HG03378 (cell line): ENCODE data around the gene MMP17.

Experiments
- ATAC-seq: cut with Tn5 transposase; IDR thresholded peaks from one replicate; pipeline ENCODE4 v1.9.1; 2021; ENCODE audit warnings: mild to moderate bottlenecking, moderate library complexity; ENCODE audit not compliant: unreplicated experiment

The MMP17 gene

DNA sequence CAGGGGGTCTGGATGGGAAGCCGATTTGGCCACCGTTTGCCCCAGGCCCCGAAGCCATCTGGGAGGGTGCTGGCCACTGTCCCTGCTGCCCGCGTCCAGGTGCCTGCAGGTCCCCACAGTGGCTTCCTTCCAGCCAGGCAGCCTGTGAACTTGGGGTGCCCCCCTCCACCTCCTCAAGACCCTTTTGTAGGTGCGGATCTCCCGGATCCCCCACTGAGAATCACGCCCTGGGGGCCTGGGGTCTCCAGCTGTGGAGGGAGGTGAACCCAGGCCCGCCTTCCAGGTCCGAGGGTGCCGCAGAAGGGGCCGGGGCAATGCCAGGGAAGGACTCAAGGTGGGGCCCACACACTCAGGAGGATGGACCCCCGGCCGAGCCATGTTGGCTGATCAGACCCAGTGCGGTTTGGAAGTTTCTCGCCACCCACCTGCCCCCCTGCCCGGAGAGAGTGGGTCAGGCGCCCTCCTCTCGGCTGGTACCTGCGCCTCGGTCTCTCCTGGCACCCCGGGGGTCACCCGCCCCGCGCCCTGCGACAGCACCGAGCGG, 1.7 kb downstream of the MMP17 start:
- no peak for ATAC-seq

DNA sequence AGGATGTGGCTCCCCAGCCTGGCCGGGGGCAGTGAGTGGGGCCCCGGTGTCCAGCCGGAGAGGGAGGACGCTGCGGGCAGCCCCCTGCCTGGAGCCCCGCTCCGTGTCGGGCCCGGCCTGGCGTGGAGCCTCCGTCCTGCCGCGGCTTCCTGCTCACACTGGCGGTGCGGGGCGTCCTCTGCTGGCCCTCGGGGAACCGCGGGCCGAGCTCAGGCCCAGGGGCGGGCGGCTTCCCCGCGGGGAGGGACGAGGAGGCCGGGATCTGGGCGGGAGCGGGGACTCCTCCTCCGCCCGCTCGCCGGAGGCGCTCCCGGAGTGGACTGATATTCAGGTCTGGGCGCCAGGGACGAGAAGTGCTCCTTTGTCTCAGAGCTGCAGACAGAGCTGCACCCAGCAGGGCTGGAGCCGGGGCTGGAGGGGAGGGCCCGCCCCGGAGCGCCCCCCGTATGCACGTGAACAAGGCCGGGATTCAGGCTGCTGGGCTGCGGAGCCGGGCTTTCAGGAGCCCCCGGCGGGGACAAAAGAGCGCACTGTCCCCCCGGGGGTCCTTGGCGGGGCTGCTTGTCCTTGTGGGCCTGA, 2.2 kb downstream of the MMP17 start:
- ATAC-seq: no peak

DNA sequence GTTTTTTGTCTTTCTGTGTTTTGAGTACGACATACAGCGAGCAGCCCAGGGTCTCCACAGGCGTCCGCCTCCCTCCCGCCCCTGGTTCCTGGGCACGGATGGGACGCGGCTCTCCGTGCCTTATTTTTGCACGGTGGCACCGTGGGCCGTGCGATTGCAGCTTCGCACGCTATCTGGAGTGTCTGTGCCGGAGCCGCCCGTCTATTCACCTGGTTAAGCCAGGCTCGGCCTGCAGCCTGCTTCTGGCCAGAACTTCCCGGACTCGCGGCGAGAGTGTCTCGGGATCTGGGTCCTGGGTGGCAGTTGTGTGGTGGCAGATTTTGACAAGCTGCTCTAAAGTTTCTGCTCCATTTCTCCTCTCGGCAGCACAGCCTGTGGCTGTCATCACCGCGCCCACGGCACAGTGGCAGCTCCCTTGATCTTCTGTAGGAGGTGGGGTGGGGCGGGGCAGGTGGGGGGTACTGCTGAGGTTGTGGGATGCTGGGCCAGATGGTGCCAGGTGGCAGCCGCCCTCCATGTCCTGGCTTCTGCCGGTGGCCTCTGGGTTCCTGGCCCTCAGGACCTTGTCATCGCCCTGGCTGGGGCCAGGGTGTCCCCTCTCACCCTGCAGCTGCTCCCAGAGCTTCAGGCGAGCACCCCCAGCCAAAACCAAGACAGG, 2.9 kb downstream of the MMP17 start:
- ATAC-seq: no peak

DNA sequence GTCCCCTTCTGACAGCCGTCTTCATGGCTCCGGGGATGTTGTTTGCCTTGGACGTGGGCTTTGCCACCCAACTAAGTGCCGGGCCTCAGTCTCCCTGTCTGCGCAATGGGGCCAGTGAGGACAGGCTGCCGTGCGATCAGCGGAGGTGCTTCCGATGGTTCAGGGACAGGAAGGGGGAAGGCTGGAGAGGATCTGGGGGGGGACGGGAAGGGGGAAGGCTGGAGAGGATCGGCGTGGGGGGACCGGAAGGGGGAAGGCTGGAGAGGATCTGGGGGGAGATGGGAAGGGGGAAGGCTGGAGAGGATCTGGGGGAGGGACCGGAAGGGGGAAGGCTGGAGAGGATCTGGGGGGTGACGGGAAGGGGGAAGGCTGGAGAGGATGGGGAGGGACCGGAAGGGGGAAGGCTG, 3.4 kb downstream of the MMP17 start:
- no peak for ATAC-seq

DNA sequence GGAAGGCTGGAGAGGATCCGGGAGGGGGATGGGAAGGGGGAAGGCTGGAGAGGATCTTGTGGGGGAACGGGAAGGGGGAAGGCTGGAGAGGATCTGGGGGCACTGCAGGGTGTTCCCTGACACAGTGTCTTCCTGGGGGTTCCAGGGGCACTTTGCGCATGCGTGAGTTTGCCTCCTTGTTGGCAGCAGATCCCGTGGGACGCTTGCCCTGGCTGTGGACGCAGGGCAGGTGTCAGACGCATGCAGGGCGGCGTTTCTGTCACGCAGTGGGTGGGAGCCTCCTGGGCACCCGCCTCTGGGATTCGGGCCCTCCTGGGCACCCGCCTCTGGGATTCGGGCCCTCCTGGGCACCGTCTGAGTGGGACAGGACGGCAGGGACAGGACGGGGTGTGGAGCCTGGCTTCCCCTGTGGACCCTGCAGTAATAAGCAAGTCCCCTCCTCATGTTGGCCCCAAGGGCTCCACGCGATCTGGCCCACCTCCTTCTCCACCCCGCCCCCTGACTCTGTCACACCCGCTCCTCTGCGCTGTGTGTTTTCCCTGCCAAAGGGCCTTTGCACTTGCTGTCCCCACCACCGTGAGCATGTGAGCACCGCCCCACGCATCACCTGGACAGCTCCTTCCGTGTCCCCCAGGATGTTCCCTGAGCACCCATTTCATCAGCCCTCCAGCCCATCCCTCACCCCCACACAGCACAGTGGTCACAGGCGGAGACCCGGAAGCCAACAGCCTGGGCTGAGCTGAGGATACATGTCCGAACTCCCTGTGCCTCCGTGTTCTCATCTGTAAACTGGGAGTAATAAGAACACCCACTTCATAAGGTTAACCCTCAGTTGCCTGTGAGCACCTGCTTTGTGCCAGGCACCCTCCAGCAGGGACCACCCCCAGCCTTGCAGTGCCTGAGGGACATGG, 4.4 kb downstream of the MMP17 start:
- ATAC-seq: no peak

DNA sequence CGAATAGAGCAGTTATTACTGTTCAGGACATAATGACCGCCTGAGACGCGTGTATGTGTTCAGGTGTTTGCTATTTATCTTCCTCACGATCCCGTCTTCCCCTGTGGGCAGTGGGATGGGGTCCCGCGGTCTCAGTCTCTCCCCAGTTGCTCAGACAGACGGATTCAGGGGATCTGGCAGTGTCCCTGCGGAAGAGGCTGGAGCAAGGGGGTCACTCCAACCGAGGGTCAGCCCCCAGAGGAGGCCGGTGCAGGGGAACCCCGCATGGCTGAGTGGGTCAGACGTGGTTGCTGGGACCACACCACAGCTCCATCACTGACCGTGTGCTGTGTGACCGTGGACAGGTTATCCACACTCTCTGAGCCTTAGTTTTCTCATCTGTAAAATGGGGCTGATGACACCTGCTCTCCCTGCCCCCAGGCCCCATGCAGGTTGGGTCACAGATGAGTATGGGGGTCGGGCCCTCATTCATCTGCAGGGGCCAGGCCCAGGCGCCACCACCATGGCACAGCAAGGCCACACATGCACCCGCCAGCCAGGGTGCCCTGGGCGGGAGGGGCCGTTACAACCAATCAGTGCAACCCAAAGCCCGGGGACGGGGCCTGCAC, 5.2 kb downstream of the MMP17 start:
- ATAC-seq: no peak

DNA sequence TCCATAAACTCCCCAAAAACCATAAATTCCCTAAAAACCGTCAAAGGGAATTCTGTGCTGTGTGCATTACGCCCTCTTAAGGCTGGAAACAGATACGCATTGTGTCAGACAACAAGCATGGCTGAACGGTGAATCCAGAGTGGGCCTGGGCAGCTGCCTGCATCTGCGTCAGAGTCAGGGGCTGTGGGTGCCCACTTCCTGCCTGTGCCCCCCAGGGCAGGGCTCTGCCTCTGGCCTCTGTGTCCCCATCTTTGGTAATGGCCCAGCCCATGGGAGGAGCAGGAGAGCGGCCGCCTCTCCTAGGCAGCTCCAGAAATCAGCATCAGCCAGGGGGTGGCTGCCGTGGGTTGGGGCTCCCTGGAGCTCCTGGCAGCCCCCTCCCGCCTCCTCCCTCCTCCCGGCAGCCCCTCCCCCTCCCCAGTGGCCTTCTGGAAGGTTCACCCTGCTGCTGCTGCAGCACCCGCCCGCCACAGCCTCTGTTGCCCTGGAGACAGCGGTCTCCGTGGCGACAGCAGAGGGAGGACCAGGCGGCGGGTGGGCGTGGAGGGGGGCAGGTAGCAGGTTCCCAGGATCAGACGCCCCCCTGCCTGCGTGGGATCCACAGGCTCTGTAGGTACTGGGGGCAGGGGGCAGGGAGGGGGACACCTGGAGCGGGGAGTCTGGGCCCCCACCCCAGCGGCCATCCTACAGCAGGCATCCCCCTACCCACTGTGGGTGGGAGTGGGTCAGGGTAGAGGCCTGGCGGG, 5.9 kb downstream of the MMP17 start:
- no peak for ATAC-seq

DNA sequence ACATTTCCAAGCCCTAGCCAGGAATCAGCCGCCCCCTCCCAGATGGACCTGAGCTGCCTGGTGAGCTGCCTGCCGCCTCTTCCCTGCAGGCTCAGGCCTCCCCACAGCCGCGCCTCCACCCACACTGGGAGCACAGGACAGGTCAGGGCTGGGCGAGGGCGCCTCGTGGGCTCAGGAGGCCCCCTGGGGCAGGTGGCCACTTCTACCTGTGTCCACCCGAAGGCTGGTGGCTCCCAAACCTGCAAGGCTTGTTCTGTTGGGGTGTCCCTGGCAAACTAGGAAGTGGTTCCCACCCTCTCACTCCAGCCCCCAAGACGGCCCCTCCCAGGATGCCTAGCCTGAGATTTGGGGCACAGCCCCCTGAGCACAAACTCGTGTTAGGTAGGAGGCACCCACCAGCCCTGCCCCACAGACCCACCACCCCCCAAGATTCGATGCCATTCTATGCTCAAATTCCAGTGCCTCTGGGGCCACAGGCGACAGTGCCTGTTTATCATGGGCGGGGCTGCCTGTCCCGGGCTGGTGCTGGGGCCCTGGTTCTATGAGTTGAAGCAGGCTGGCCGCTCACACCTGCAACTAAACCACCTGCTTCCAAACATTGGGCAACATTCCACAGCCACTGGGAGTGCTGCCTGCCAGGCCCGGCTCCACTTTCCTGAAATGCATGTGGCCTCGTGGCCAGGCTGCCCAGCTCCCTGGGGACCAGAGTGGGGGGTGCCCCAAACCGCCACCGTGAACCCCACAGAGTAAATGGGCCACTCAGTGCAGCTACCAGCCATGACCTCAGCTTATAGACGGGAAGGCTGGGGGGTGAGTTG, 6.8 kb downstream of the MMP17 start:
- ATAC-seq: no peak

DNA sequence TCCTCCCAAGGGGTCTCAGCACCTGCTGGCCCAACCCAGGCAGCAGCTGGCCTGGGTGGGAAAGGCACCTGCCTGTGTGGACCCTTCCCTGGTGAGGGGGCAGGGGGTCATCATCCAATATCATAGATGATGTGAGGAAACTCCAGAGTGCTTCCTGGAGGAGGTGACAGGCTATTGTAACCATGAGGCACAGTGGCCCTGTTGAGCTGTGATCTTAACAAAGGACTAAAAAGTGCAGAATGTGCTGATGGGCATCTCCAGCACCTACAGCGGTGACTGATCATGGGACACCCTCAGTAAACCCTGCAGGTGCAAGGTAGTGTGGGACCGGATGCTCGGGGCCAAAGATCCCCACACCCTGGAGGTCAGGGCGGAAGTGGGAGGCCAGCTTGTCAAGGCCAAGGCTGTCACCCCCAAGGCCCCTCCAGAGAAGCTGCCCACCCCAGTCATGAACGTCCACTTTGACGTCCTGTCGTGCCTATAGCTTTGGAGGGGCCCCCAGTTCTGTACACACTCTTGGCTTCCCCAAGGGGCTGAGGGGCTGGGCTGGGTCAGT, 7.5 kb downstream of the MMP17 start:
- no peak for ATAC-seq

DNA sequence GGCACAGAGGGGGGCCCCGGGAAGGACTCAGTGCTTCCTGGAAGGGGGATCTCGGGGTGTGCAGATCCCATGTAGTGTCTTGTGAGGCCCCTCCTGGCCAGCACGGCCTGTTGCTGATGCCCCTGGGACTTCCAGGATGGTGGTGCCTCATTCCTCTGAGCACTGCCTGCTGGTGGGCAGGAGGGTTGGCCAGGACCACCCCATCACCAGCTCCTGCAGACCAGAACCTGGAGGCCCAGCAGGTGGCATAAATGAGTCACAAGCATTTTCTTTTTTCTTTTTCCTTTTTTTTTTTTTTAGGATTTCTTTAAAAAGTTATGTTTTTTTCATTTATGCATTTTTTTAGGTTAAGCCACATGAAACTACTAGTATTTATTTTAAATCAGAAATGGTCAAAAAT, 8.0 kb downstream of the MMP17 start:
- no peak for ATAC-seq

DNA sequence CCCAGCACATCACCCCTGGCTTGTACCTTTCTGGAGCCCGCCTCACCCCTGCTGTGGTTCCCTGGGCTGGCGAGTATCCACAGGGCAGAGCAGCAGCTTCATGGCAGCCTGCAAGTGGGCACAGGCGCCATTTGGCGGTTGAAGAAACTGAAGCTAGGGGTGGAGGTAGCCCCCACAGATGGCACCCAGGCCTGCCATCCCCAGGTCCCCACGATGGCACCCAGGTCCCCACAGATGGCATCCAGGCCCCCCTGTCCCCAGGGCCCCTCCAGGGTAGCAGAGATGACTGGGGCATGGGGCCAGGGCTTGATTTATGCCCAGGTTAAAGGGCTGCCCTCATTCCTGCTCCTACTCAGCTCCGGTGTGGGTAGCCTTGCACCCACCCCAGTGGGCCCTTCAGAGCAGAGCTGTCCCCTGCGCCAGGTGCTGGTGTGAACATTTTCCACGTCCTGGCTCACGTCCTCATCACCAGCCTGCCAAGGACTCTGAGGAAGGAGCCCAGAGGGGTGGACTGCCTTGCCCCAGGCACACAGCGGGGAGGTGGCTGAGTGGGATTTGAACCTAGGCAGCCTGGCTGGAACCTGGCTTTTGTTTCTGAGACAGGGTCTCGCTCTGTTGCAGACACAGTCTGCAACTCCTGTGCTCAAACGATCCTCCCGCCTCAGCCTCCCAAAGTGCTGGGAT, 8.7 kb downstream of the MMP17 start:
- ATAC-seq: no peak

DNA sequence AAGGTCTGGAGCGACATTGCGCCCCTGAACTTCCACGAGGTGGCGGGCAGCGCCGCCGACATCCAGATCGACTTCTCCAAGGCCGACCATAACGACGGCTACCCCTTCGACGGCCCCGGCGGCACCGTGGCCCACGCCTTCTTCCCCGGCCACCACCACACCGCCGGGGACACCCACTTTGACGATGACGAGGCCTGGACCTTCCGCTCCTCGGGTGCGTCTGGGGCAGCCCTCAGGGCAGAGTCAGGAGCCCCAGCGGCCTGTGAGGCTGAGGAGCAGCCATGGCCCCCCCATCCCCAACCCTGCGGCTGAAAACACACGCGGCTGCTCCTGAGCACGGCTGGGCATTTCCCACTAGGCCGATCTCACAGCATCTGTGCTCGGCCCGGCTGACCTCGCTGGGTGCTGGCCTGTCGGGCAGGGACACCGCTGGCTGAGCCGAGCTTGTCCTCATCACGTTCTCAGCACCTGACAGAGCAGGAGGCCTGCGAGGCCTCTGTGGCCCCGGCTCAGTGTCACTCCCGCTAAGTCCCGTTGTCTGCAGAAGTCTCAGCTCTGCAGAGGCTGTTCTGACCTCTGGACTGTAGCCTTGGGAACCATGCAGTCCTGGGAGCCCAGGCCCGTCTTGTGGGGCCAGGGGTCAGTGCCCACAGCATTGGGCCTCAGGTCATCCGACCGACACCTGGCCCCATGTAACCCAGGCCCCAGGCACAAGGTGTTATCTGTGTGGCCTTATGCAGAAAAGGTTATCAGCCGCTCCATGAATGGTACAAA, 12.6 kb downstream of the MMP17 start:
- ATAC-seq: no peak

DNA sequence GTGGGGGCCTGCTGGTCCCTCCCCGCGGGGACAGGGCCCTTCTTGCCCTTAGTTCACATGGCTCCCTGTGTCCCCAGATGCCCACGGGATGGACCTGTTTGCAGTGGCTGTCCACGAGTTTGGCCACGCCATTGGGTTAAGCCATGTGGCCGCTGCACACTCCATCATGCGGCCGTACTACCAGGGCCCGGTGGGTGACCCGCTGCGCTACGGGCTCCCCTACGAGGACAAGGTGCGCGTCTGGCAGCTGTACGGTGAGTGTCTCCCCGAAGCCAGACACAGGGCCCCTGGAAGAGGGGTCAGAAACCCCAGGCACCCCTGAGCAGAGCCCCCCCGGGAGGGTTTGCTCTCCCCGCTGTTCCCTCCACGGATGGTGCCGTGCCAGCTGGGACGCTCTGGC, 13.4 kb downstream of the MMP17 start:
- no peak for ATAC-seq

DNA sequence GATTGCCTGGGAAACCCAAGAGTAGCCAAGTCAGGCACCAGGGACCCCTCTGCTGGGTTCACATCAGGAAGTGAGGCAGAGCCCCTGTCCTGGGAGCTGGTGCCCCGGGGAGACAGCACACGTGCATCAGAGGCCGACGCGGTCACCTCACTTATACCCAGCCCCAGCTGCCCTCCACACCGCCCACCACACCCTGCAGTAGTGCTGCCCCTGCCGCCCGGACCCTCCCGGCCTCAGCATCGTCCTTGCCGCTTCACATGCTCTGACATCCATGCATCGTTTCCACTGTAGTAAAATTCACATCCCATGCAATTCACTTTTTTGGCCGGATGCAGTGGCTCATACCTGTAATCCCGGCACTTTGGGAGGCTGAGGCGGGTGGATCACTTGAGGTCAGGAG, 14.0 kb downstream of the MMP17 start:
- ATAC-seq: no peak

DNA sequence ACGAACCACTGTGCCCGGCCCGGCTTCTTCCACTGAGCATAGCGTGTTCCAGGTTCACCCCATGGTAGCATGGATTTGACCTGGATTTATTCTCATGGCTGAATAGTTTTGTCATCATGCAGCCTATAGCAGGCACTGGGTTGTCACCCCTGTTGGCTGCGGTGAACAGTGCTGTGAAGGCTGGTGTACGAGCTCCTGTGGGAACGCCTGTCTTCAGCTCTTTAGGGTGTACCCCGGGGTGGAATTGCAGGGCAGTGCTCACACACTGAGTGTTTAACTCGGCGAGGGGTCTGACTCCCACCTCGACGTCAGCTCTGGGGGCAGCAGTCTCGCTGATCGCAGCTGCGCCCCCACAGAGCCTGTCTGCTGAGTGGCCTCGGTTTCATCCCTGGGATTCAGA, 15.3 kb downstream of the MMP17 start:
- no peak for ATAC-seq

DNA sequence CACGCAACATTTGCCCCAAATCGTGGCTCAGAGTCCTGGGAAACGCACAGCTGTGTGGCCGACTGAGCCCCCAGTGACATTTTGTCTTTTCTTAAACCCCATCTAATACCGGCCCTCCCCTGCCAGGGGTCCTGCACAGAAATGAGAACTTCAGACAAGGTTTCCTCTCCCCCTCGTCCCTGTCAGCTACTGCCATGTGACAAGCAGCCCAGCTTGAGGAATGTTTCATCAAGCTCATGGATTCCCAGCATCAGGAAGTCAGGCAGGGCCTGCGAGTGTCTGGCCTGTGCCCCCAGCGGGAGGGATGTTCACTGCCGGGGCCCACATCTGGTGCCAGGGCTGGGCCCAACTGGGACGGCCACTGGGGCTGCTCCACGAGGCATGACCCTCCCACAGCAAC, 15.9 kb downstream of the MMP17 start:
- ATAC-seq: no peak

DNA sequence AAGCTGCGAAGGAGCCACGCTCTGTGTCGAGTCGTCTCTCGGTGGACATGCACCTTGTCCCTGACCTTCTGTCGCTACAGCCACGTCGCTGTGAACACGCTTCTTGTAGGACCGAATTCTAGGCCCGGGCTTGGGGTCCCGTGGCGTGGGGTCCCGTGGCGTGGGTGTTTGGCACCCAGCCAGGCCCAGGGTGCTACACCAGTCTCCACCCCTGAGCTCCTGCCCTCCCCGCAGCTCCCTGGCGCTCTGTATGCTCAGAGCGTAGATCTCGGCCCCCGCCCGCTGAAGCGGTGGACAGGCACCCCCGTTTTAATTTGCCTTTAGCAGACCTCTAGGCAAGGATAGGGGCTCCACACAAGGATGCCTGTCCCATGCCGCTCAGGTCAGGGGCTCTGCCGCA, 16.5 kb downstream of the MMP17 start:
- ATAC-seq: no peak

DNA sequence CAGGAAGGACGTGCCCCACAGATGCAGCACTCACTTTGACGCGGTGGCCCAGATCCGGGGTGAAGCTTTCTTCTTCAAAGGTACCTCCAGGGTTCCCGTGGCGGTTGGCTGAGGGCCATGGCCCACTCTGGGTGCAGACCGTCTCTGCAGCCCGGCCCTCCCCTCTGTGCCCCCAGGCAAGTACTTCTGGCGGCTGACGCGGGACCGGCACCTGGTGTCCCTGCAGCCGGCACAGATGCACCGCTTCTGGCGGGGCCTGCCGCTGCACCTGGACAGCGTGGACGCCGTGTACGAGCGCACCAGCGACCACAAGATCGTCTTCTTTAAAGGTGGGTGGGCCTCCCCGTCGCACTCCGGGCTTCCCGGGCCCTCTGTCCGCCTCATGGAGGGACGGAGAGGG, 16.9 kb downstream of the MMP17 start:
- ATAC-seq: no peak
